GM18861 (cell line): ENCODE results near the gene SHD.

Experiments
- ATAC-seq: cut with Tn5 transposase; IDR thresholded peaks from one replicate; pipeline ENCODE4 v1.9.1; 2021; ENCODE audit not compliant: unreplicated experiment

Gene SHD

DNA sequence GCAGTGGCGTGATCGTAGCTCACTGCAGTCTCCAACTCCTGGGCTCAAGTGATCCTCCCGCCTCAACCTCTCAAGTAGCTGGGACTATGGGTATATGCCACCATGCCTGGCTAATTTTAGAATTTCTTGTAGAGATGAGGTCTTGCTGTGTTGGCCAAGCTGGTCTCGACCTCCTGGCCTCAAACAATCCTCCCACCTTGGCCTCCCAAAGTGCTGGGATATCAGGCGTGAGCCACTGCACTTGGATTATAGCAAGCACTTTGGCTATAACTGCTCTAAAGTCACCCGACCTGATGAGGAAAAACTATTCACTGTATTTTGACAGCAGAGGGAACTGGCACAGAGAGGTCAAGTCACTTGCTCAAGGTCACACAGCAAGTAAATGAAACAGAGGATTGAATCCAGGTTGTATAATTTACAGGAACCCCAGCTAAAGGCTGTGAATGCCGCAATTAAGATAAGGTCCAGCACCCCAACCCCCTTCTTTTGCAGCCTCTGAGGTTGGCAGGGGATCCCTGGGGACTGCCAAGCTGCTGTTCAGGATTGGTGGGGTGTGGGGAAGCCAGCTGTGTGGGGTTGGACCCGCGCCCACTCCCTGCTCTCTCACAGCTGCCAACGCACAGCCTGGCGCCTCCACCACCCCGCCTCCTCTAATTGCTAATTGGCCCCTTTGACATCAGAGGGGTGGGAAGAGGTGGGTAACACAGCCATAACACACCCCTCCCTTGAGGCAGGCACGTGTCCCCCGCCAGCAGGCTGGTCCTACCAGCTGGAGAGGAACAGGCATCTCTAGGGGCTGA is 17.1 kb downstream of the SHD start:
- ATAC-seq, result no peak

DNA sequence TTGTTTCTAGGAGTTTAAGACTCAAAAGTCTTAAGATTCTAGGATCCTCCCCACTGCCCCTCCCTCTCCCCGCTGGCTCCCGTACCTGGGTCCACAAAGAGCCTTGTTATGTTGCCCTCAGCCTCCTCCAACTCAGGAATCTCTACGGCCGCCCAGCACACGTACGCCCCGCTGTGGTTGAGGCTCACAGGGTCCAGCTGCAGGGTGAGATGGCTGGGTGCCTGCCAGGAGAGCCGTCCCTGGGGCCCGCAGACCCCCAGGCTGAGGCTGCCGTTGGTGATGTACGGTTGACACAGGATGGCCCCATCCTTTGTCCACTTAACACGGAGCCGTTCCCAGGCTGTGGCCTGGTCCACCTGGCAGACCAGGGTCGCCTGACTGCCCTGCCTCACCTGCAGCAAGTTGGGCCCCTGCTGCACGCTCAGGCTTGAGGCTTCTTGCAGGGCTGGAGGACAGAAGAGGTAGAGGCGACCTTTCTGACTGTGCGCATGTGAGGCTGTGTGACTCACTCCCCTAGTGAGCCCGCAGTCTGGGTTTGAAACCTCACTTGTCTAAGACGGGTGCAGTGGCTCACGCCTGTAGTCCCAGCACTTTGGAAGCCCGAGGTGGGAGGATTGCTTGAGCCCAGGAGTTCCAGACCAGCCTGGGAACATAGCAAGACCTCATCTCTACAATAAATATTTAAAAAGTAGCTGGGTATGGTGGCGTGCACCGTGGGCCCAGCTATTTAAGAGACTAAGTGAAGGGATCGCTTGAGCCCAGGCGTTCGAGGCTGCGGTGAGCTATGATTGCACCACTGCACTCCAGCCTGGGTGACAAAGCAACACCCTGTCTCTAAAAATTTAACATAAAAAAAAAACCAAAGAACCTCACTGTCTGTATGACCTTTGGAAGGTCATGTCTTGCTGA is 19.1 kb downstream of the SHD start:
- no peak for ATAC-seq

DNA sequence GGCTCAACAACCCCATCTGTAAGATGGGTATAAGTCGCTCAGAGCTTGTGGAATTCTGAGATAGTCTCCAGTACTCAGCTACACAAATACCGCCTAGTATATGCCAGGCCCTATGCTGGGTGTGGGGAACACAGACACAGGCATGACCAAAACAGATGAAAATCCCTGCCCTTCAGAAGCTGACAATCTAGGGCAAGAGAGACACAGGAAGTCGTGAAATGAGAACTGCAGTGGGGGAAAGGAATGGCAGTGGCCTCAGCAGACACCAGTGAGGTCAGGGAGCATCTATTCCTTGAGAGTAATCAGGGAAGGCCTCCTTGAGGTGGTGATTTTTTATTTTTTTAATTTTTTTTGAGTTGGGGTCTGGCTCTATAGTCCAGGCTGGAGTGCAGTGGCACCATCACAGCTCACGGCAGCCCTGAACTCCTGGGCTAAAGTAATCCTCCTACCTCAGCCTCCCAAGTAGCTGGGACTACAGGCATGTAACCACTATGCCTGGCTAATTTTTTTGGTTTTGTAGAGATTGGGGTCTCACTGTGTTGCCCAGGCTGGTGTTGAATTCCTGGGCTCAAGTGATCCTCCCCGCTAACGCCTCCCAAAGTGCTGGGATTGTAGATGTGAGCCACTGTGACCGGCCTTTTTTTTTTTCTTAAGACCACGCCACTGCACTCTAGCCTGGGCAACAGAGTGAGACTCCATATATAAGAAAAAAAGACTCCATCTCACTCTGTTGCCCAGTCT is 19.9 kb downstream of the SHD start:
- ATAC-seq, result no peak

DNA sequence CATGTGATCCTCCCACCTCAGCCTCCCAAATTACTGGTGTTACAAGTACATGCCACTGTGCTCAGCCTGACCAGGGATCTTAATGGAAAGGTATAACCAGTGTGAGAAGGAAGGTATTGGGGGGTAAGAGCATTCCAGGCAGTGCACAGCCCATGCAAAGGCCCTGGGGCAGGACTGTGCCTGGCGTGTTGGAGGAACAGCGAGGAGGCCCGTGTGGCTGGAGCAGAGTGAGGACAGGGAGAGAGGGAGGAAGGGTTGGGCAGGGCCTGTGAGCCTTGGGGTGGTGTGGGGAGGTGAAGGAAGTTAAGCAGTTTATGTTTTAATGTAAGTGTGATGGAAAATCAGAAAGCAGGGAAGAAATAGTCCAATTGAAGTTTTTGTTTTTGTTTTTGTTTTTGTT is 21.5 kb downstream of the SHD start:
- ATAC-seq, result no peak

DNA sequence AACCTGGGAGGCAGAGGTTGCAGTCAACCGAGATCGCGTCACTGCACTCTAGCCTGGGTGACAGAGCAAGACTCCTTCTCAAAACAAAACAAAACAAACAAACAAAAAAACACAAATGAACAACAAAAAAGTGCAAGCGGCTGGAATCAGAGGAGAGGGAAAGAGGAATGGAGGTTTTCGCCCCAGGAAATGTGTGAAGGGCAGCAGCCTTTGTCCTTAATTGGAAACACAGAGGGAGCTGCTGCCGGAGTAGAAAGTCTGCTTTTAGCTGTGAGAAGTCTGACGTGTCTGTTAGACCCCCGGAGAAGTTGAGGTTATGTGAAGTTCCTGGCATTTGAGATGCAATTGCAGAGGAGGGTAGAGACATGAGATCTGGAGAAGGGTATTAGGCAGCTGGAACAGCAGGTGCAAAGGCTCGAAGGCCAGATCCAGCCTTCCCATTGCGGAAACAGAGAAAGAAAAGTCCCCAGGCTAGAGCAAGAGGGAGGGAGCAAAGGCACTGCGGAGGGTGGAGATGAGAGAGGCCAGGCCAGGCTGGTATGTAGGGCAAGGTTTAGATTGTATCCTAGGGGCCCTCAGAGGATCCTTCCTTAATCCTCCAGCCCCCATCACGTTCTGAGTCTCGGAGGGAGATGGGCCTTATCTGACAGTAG is 22.6 kb downstream of the SHD start:
- no peak for ATAC-seq

DNA sequence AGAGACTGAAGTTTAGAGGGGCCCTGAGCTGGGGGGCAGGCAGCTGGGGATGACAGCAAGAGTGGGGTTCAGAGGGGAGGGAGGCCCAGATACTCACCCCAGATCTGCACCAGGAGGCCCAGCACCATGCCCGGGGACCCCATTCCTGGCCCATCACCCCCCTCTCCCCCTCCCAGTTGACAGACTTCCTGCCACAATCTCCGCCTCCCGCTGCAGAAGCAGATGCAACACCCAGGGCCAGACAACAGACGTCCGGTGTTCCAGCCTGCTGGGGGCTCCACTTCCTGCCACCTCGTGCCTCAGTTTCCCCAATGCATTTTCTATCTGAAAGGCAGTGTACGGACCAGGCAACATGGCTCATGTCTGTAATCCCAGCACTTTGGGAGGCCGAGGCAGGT is 23.2 kb downstream of the SHD start, which contains the start of gene TMIGD2:
Gene TMIGD2, minus strand, starts transcription at position 147 of the 398 bp plus-strand sequence. Its CDS starts 4 bp downstream, at position 143.
- ATAC-seq, result no peak

DNA sequence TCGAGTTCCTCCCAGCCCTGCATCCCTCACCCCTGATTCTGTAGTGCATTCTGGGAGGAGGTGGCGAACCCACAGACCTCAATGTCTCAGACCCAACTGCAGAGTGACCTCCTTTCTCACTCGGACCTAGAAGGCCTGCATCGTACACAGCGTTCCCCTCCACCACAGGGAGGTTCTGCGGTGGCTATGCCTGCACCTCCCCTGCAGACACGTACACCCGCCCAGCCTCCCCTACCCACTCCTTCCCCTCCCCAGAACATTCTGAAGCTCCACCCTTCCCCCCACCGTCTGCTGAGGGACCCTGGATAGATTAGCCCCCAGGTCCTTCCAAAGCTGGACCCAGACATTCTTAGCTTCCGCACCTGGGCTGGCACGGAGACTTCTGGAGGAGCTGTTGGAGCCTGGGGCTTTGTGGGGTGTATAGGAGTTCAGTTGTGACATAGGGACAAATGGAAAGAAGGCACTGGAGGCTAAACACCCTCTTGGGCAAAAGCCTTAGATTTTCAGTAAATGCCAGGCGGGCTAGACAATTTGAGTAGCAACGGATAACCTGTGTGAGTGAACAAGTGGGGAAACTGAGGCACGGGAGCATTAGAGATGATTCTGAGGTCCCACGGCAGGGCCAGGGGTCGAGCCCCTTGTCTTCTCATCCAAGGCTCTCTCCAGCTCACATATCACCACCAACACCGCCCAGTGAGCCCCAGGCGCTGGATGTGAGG is 24.9 kb downstream of the SHD start:
- ATAC-seq, result no peak

DNA sequence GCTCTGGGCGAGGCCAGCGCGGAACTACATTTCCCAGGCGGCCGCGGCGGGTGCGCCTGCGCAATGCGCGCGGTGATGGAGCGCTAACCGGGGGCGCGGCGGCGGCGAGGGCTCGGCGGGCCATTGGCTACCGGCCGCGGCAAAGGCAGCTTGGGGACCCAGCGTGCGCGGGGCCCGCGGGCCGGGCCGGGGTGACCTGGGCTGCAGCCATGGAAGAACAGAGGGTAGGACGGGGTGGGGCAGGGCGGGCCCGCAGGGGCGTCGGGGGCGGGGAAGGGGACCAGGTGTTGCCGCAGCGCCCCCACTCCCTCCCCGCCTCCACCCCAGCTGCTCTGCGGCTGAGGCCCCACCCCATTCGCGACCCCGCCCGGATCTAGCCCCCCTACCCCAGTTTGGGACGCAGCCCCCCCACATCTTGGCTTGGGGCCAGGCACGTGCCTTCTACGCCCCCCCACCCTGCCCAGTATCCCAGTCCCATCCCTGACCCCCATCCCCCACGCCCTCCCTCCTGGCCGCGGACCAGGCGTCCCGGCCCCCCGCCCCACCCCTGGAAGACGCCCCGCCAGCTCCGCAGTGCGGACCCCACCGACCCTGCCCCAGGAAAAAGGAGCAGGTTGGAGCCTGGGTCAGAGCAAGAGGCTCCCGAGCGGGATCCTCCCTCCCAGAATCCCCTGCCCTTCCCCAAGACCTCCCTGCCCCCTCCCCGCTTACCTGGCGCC is 25.6 kb downstream of the SHD start, which contains the start of gene FSD1:
Gene FSD1, plus strand, starts transcription at position 61 of the 719 bp plus-strand sequence. Its CDS starts 149 bp downstream, at position 210.
- ATAC-seq, result no peak

DNA sequence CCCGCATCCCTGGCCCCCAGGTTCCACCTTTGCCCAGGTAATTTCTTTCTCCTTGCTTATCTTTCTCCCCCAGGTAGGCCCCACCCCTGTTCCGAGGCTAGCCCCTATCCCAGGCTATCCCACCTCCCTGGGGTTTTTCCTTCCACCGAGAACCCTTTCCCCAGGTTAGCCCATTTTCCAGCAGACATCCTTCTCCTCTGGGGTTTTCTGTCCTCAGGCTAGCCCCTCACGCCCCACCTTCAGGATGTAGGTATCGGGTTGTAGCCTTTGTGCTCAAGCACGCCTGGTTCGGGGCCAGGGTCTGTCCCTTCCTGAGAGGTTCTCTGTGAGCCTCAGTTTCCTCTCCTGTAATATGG is 26.2 kb downstream of the SHD start:
- ATAC-seq, result no peak

DNA sequence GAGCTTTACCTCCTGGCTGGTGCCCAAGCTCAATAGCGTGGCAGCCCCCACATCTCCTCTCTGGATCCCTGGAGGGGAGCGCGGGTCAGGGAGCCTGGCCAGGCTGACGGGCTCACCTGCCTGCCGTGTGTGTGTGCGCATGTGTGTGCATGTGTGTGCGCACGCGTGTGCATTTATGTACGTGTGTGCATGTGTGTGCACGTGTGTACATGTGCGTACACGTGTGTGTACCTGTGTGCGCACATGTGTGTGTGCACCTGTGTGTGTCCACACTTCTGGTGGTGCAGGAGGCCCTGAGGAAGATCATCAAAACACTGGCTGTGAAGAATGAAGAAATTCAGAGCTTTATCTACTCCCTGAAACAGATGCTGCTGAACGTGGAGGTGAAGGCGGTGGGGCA is 26.6 kb downstream of the SHD start:
- ATAC-seq, result no peak

DNA sequence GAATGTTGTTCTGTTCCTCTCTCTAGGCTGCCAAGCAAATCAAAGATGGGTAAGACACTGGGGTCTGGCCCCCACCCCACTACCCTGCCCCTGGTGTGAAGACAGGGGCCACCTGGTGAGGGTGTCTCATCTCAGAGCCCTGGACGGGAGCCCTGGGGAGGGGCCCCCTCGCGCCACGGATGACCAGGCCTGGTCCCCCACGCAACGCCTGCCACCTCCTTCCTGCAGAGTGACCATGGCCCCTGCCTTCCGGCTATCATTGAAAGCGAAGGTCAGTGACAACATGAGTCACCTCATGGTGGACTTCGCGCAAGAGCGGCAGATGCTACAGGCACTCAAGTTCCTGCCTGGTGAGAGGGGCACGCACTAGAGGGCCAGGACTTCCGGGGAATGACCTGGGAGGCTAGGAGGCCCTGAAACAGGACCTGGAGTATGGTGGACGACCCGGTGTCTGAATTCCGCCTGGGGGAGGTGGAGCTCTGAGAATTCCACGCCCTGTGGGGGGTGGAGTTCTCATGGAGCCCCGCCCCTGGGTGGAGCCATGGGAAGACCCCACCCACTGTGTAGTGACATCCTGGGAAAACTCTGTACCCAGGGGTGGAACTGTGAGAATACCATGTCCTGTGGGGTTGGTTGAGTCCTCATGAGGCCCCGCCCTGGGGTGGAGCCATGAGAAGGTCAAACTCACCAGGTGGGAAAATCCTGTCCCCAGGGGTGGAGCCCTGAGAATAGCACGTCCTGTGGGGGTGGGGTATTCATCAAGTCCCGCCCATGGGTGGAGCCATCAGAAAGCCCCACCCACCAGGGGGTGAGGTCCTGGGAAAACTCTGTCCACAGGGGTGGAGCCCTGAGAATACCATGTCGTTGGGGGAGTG is 31.4 kb downstream of the SHD start:
- no peak for ATAC-seq

DNA sequence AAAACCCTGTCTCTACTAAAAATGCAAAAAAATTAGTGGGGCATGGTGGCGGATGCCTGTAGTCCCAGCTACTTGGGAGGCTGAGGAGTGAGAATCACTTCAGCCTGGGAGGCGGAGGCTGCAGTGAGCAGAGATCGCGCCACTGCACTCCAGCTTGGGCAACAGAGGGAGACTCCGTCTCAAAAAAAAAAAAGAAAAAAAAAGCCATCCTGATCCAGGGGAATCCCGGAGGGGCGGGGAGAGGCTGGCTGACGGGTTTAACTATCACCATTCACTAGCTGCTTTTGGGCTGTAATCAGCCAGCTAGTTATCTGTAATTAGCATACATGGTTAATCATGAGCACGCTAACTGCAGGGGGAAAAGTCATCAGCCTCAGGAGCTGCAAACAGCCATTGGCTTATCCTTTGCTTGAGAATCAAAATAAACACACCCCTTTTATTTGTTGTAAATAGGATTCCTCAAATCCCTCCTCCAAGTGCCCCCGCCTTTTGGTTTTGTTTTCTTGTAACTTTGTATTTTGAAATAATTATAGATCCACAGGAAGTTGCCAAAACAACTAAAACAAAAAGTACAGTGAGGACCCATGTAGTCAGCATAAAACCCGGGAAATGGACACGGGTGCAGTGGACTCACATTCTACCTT is 34.9 kb downstream of the SHD start:
- no peak for ATAC-seq

DNA sequence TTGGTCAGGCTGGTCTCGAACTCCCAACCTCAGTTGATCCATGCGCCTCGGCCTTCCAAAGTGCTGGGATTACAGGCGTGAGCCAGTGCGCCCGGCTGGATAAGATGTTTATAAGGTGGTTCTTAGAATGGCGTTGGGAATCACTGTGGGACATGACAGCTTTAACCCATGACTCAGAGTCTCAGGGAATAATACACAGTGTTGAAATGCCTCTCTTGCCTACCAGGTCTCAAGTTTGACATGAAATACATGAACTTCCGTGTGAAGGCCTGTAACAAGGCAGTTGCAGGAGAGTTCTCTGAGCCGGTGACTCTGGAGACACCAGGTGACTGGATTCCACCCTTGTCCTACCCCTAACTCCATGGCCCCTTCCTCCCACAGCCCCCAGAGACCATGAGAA is 37.9 kb downstream of the SHD start:
- no peak for ATAC-seq

DNA sequence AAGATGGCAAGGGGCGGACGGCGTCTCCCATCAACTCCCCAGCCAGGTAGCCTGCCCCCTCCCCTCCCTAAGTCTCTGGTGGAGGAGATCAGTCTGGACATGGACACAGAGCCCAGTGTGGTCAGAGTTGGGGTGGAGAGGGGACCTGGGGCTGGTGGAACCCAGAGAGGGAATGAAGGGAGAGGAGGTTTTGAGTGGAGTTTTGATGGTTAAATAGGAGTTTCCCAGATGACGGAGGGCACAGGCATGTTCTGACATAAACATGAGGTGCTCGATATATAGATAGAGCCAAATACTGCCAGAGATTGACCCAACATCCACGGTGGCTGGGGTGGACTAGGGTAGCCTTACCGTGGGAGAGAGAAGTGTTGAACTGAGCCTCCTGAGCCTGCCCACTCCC is 39.4 kb downstream of the SHD start:
- ATAC-seq, result no peak

DNA sequence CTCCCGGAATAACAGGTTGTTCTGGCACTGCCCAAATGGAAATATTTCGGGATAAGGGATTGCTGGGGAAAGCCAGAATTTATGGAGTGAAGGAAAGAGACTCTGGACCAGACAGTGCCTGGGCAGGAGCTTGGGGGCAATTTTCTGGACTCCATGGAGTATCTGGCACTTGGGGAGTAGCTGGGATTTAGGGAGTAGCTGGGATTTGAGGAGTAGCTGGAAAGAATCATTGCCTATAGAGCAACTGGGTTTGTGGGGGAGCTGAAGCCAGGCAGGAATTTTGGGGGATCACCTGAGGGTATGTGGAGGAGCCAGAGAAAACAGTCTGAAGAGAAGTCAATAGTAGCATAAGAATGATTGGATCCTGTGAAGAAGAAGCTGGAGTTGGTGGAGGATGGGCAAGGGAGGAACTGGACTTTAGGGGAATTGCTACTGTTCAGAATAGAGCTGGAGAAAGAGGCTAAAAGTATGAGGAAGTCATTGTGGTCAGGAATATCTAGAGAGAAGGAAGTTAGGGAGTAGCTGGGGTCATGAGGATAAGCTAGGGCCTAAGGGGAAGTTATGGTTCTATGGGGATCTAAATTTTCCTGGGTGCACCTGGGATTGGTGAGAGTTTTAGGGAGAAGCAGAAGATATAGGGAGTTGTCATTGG is 40.1 kb downstream of the SHD start:
- no peak for ATAC-seq

DNA sequence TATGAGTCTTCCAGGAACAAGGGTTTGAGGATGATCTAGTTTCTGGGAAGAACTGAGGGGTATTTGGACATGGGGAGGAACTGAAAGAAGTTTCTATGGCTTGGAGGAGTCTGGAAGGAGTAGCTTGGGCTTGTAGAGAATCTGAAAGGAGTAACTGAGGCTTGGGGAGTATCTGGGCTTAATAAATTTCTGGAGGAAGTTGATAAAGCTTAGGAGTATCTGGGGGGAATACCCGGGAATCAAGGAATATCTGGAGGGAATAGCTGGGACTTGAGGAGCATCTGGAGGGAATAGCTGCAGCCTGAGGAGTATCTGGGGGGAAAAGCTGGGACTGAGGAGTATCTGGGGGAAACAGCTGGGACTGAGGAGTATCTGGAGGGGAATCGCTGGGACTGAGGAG is 41.4 kb downstream of the SHD start:
- ATAC-seq, result no peak

DNA sequence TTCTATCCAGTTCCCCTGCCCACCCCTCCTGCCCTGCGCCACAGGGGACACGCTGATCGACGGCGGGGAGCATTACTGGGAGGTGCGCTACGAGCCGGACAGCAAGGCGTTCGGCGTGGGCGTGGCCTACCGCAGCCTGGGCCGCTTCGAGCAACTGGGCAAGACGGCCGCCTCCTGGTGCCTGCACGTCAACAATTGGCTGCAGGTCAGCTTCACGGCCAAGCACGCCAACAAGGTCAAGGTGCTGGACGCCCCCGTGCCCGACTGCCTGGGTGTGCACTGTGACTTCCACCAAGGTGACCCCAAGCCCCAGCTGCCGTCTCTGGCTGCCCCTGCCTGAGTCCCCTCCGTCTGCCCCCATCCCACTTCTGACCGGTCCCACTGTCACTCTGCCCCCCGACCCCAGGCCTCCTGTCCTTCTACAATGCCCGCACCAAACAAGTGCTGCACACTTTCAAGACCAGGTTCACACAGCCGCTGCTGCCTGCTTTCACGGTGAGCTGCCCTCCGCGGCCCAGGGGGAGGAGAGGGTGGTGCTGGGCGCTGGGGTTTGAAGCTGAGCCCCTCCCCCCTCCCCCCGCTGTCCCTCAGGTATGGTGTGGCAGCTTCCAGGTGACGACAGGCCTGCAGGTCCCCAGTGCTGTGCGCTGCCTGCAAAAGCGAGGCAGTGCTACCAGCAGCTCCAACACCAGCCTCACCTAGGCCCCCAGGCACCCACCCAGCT is 44.0 kb downstream of the SHD start:
- ATAC-seq, result no peak
